ENCODE results near the gene WDFY1.

Gene WDFY1

DNA sequence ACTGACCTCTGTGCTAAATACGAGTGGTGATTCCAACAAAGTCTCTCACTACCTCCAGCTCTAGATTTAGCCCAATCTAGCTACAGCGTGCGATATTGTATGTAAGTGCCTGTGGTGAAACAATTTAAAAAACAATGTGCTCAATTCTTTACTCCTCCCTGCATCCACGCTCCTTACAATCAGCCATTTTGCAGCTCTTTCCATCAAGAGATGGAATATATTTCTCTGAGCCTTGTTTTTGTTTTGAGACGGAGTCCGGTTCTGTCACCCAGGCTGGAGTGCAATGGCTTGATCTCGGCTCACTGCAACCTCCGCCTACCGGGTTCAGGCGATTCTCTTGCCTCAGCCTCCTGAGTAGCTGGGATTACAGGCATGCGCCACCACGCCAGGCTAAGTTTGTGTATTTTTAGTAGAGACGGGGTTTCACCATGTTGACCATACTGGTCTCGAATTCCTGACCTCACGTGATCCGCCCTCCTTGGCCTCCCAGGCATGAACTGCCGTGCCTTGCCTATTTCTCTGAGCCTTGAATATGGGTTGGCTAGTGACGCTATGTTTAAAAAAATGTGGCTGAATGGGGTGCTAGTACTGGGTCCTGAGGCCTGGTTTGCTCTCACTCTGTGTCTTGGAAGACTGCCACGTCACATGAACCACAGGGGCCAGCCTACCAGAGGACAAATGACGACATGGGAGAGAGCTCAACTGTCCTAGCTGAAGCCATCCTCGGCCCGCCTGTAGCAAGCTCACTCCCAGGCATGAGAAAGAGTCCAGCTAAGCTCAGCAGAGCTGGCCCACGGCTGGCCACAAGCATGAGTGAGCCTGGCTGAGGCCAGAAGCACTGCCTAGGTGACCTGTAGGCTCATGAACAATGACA is 14.8 kb downstream of the WDFY1 start:
- DNase-seq (ENCODE audit: low read depth, low spot score), result no peak

DNA sequence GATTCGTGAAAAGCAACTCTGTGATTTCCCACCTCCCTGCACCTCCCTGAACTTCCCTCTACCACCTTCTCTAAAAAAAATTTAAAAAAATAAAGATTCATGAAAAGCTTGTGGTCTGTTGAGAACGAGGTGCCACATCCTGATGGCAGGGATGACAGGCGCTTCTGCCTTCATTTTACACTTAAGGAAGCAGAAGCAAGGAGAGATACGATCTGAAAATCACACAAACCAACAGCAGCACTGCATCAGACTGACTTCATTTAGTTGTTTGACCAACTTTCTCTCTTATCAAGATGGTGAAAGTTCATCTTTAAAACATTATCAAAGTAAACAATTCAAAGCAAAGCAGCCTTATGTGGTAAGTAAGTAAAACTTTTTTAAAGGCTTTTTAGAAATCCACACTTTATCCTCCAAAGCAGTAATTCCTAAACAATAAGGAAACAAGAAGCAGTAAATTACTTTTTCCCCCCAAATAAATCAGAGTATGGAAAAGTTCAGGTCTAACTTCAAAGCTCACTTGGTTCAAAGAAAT is 15.5 kb downstream of the WDFY1 start:
- DNase-seq (ENCODE audit: low read depth, low spot score), result no peak

DNA sequence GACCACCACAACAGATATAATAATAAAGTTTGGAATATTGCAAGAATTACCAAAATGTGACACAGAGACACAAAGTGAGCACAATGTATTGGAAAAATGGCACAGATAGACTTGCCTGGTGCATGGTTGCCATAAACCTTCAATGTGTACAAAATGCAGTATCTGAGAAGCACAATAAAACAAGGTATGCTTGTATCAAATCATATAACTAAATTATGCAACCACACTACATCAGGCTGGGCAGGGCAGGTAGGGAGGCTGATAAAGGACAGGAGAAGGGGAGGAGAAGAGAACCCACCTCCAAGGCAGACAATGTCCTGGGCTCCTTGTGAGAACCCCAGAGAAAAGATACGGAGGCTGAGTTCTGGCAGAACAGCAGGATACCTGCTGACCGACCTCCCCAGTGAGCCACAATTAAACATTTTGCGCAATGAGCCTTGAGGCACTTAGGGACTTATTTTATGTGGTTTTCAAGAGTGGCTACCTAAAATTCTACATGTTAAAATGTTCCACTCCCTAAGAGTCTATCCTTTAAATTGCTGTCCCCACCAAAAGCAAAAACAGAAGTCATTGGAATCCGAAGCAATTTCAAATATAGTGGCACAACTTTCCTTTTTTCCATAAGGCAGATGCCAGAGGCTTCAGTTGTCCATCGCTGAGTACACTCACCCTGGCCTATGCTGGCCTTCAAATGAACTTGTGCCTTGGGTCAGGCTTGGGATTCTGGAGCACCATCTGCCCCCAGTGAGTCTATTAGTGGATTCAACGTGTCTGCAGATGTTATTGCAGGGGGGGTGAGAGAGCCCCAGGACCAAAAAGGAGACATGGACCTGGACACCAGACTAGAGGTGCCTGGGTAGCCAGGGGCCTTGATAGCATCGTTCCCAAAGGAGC is 16.8 kb downstream of the WDFY1 start:
- DNase-seq (ENCODE audit: low read depth, low spot score), result no peak

DNA sequence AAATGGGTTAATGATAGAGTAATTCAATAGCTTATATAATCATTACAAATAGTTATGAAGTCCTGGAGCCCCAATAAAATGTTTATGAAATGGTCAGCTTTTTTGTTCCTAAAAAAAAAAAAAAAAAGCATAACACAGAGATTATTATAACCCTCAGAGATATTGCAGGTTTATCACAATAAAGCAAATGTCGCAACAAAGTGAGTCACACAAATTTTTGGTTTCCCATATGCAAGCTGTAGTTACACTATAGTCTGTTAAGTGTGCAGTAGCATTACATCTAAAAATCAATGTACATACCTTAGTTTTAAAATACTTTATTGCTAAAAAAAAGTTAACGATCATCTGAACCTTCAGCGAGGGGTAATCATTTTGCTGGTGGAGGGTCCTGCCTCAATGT is 20.0 kb downstream of the WDFY1 start:
- no peak for DNase-seq (ENCODE audit: low read depth, low spot score)

DNA sequence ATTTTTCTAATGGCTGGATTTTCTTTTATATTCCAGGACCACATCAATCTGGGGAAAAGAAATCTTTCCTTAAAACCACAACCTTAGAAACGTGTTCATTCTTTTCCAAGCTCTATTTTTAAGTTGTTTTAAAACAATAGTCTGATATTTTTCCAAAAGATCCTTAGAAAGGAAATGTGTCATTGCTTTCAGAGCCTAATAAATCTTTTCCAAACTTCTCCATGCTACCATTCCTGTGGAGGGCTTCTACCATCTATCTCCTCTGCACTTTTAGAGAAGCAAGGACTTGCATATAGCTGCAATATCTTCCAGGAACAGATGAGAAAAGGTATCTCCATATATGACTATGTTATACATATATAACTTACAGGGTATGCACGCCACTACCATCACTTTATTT is 21.2 kb downstream of the WDFY1 start:
- DNase-seq (ENCODE audit: low read depth, low spot score), result no peak

DNA sequence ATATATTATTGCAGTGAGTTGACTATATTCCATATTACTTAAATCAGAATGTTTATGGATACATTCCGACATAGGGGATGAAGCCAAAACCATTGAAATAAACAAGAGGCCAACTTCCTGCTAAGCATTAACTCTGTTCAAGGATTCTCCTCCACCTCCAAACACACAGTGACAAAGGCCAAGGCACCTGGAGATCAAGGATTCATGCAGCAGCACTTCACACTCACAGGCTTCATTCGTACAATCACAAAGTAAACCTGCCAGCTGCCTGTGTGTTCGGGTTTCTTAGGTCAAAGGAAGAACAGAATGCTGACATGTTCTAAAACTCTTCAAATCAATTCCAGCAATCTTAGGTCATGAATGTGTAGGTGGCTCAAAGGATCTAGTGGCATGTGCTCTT is 22.8 kb downstream of the WDFY1 start:
- DNase-seq (ENCODE audit: low read depth, low spot score), result no peak

DNA sequence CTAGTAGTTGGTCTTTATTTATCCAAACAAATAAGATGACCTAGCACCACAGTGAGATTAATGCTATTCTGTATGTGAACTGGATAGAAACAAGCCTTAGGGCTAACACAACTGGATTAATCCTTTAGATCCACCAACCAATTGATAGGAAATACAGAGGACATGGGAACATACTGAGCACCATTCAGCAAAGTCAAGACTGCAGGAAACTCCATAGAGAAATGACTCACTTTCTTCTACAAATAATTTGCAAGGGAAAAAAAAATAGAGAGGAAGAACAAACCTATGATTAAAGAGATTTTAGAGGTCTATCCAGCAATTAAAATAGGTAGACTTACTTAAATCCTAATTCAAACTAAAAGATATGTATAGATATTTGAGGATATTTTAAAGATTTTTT is 23.9 kb downstream of the WDFY1 start:
- DNase-seq (ENCODE audit: low read depth, low spot score), result no peak

DNA sequence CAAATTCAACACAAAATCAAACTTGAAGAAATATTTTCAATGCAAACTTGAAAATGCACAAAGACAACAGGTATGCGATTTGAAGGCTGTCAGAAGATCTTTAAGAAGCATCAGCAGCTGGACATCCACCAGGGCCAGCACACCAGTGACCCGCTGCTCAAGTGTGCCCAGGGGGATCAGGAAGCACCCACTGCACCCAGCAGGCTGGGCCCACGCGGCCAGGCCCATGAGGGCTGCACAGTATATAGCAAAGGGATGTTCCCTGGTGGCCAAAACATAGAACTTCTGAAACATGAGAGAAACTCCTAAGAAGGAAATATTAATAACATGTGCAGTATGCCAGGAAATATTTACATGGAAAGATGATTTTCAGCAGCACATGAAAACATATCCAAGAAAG is 25.0 kb downstream of the WDFY1 start:
- DNase-seq (ENCODE audit: low read depth, low spot score), result no peak

DNA sequence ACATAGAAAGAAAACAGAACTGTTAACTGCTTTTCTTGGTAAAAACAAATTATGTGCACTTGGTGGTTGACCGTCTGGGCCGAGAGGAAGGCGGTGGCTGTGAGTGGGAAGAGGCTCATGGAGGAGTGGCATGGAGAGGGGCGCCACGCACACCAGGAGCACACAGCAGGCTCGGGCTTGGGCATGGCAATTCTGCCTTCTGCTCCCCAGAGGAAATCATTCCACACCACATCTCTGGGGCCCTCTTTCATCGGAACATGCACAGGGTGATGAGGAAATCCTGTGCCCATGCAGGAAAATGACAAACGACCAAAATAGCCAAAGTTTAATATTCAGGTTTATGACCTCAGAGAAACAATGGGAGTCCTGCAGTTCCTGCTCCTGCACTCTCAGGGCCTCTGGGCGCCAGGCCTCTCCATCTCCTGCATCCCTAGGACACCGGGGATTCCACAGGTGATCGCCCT is 26.4 kb downstream of the WDFY1 start:
- DNase-seq (ENCODE audit: low read depth, low spot score), result no peak

DNA sequence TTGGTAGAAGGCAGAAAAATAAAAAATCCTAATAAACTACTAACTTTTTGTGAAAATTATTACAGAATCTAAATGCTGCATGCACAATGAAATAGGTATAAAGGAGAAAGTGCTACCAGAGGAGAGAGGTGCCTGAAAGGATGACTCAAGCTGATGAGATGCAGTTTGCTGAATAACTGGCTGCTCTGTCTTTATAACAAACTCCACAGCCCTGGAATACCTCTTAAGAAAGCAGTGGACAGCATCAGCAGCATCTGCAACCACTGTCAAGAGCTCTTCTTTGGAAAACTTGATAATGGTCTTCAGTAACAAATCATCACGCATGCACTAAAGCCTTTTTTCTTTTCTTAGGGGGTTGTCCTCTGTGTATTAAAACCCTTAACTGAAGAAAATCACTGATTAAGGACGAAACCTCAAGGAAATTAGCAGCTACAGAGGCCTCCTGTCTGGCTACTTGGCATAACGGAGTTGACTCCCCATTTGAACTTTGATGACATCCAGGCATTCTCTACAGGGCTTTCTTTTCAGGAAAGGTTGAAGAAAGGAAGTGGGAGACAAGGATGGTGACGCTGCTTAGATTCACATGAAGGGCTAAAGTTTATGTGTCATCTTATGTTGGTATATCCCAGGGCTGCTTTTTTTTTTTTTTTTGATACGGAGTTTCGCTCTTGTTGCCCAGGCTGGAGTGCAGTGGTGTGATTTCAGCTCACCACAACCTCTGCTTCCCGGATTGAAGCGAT is 28.8 kb downstream of the WDFY1 start:
- DNase-seq (ENCODE audit: low read depth, low spot score), result no peak

DNA sequence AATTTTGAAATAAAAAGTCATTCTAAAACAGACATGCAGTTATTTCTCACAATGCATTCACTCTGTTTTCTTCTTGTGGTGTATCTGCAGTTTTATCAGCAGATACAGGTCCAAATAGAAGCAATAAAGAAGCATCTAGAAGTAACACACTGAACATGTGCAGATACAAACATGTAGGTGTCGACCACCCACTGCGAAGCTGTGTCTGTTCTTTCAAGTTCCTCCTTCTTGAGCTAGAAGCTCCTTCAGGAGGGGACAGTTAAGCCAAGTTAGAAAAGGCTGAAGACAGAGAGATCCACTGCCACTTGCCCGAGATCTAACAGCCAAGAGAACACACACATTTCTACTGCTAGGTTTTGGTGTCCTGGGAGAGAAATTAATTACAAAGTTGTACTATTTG is 30.1 kb downstream of the WDFY1 start:
- no peak for DNase-seq (ENCODE audit: low read depth, low spot score)

DNA sequence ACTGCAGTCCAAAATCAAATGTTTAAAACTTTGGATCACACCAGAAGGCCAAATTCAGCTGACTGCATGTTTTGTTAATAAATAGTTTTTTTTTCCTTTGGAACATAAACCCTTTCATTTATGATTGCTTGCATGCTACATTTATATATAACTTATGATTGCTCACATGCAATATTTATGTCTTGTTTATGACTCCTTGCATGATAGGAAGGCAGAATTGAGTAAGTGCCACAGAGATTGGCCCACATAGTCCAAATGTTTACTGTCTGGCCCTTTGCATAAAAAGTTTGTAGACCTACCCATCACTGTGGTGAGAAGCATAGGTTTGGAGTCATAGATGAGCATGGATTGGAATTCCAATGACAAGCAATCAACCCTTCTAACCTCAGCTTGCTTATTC is 30.8 kb downstream of the WDFY1 start:
- no peak for DNase-seq (ENCODE audit: low read depth, low spot score)

DNA sequence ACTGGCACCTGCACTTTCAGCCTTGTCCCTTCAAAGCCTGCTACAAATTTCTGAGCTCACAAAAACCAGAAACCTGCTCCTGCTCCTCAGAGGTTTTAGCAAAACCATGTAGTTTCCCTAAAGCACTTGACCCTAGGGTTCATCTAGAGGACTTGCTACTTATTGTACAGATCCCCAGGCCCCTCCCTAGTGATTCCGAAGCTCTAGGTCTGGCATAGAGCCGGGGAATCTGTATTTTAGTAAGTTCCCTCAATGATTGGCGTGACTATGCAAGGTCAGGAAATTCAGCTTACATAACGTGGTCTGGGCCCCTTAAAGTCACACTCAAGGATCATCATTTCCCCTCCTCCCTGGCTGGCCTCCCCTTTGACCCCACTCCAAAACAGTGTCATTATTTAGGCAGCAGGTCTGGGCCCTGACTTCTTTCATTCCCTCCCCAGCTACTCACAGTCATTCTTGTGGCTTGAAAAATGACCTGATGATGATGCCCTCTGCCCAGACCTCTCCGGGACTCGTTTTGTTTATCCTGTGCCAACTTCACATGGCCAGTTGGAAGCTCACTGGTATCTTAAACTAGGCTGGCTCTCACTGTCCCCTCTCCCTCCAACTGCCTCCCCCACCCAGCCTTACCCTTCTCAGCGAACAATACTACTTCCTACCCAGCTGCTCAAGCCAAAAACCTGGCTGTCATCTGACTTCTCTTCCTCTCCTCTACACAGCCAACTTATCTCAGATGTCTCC is 36.0 kb downstream of the WDFY1 start:
- no peak for DNase-seq (ENCODE audit: low read depth, low spot score)

DNA sequence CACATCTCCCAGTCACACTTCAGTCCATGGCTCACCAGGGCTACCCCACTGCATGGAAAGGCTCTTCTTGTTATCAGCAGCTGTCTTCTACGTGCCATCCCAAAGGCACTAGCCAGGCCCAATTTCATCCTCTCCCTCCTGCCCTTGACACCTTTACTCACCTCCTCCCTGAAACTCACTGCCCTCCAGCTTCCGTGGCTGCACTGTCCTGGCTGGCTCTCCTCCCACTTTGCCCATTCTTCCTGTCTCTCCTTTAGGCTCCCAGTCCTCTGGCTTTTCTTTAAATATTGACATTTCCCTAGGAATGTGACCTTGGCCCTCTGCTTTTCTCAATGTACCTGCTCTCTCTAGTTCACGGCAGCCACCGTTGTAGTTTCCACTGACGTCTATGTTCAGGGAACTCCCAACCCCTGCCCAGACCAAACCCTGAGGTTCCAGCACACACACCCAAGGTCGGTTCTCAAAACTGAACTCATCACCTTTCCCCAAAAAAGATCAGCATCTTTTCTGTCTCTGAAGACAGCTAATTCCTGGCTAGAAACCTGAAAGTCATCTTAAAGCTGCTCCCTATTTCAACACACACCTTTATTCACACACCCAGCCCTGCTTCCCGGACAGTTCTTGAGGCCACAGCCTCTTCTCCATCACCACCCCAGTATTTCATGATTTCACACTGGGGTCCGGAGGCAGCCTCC is 36.7 kb downstream of the WDFY1 start:
- no peak for DNase-seq (ENCODE audit: low read depth, low spot score)

DNA sequence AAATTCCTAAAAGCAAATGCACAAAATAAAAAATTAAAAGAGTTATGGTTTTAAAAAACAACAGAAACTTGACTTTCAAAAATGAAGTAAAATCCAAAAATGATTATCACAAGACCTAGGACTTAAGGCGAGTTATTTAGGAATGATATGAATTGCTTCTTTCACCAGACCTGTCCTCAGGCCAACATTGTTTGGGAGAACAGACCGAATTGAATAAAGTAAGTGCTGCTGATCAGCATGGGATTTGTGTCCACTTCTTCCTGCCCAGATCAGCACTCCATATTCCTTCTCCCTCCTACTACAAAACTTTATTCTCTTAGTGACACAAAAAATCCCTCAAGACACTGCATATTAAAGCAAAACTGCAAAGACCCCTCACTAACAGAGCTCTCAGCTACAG is 39.1 kb downstream of the WDFY1 start:
- no peak for DNase-seq (ENCODE audit: low read depth, low spot score)

DNA sequence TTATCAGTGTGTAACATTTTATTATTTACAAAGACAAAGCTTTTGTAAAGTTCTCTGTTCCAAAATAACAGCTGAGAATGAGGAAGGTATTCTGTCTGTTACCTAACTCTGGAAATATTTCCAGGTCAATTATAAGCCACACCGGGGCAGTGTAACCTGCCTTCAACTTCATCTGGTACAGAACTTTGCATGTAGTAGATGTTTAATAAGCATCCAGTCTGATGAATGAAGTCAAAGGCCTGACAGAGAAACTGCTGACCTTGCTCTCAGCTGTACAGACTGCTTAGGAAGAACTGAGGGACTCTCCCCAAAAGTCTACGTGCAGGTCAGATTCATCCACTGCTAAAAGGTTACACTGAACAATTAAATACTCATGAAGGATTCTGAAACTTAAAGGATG is 43.3 kb downstream of the WDFY1 start:
- DNase-seq (ENCODE audit: low read depth, low spot score), result no peak

DNA sequence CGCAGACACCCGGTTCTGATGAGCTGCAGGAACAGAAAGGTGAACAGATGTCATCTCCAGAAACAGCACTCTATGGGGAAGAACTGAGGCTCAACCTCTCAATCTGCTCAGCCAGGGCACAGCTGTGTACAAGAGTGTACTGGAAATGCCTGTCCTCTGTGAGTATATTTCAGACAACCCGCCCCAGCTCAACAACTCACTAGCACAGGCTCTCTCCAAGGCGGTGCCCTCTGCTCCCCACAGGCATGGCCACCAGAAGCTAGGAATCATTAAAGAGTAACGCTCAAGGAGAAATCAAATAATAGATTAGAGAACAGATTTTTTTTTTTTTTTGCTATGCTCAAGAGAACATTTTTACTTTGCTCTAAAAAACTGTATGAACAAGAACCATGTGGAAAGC is 43.8 kb downstream of the WDFY1 start:
- no peak for DNase-seq (ENCODE audit: low read depth, low spot score)

DNA sequence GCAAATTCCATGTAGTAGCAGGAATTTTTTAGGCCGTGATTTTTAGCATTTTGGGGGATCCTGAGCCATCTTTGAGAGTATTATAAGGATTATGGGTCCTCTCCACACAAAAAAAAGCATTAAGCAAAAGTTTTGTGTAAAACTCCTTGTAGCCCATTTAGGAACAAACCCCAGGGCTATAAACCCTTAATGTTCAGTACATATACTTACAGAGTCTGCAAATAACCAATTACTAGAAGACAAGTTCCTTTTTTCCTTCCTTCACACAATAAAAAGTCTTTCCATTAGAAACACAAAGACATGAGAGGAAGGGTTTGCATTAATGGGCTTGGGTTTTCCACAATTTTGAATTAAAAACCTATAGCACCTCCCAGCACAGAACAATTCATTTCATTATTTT is 44.6 kb downstream of the WDFY1 start:
- DNase-seq (ENCODE audit: low read depth, low spot score), result no peak

DNA sequence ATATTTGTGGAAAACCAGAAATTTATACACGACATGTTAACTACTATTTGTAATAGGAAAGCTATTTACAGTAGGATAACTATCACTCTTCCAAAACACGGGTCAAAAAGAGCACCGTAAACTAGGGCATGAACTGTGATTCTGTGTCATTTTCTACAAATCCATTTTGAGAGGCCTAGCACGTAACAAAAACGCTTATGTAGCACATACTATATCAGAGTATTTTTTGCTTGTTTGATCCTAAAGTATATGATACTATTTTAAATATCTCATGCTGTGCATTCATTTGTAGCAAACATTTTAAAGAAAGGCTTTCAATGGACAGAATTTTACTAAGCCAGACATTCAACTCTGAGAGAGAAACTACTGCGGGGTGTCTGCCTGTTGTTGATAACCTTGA is 45.1 kb downstream of the WDFY1 start:
- DNase-seq (ENCODE audit: low read depth, low spot score), result no peak

DNA sequence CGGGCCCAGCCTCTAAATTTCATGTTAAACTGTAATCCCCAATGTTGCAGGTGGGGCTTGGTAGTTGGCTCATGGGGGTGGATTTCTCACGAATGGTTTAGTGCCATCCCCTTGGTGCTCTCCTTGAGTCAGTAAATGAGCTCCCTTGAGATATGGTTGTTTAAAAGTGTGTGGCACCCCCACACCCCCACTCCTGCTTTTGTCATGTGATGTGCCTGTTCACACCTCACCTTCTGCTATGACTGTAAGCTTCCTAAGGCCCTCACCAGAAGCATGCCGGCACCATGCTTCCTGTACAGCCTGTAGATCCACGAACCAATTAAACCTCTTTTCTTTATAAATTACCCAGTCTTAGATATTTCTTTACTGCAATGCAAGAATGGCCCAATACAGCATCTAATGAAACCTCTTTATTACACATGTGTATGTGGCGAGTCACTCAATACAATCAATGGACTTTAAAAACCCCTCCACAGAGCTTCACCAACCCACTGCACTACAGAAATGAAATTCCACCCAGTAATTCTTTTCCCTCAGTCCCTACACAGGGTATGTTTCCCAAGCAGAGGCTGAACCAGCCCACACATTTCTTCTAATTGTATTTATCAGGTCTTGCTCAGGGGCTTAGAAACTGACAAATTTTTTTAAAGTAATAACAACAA is 47.3 kb downstream of the WDFY1 start:
- DNase-seq (ENCODE audit: low read depth, low spot score), result no peak

All from brain pericyte (primary cell).